K562 (cell line): ENCODE measurements around the gene ATRN. TPM values are rescaled to one million over a fixed set of nuclear protein-coding genes. Genes with fewer than 3 reads are reported as not detected.

ENCODE experiments used
- DEAF1 ChIP-seq: fragments of 450-650 bp; formaldehyde crosslinking; IDR thresholded peaks from 2 replicates; pipeline ENCODE4 v1.4.0; 2020; ENCODE audit warnings: mild to moderate bottlenecking, moderate library complexity
- NFIC ChIP-seq: fragments of 450-650 bp; IDR thresholded peaks from 2 replicates; pipeline ENCODE4 v1.6.1; 2017; ENCODE audit warnings: mild to moderate bottlenecking, inconsistent platforms
- REST ChIP-seq, 2 experiments: fragments of 450-650 bp; formaldehyde crosslinking in 1 of 2; IDR thresholded peaks; 2 replicates each; pipeline versions ENCODE4 v1.4.0 to v1.6.1; 2014 to 2020; ENCODE audit warnings: mild to moderate bottlenecking in 2 of 2, borderline replicate concordance in 1 of 2, low read depth in 1 of 2
- SMC3 ChIP-seq: conservative IDR thresholded peaks from 2 replicates; pipeline ENCODE4 v1.6.1; 2011; ENCODE audit warnings: low read depth, low read length, improper control_type of control experiment; ENCODE audit not compliant: insufficient read depth
- polyA plus RNA-seq, 8 experiments: library from polyadenylated mRNA; depleted of rRNA in 4 of 8; stranded (reverse) in 5 of 8; unstranded in 3 of 8; fragments of >200 nt; fragmentation: Nextera tagmentation in 2 of 8; fragmentation: Illumina TruSeq in 1 of 8; extraction: Ambion mirVana in 2 of 8; extraction: Trizol in 1 of 8; gene quantifications; 2 replicates each; pipeline versions ENCODE4 v1.2.1 to v1.2.3, GENCODE V29; 2011 to 2014; ENCODE audit warnings: inconsistent platforms in 1 of 8, missing spikeins in 1 of 8
- total RNA-seq, 7 experiments: library from RNA; depleted of rRNA in 6 of 7; stranded (reverse); fragments of >200 nt in 6 of 7; fragmentation: Illumina TruSeq in 2 of 7; extraction: Trizol in 2 of 7; gene quantifications; 2 replicates each; pipeline versions ENCODE4 v1.2.1 to v1.2.3, GENCODE V29; 2011 to 2021; ENCODE audit warnings: low replicate concordance in 1 of 7

Gene ATRN
- total and polyA plus RNA-seq, 9 of the 15 experiments (the other 6 are each of a cell fraction or from before 2014, with no cell fraction given), result 0.69 to 16.5 (median 7.6) TPM

GRCh38 chr20:3563548-3564177 lies 92.8 kb downstream of the ATRN start (continued):
- TF ChIP-seq REST (IDR thresholded peaks at IDR 0.05; ENCODE audit: borderline replicate concordance) (peak; percentile 53; the same call in 1 of the 2 replicates), REST (CRISPR knock-in tag; IDR thresholded peaks at IDR 0.05; ENCODE audit: low read depth) (no peak), DEAF1 (CRISPR knock-in tag) (peak; percentile 46; the same call in 1 of the 2 replicates), SMC3 (0 out of 2 replicates have a peak, but pooled peaks have one; percentile 18), NFIC (no peak)
